Skeletal muscle cell (primary cell): ENCODE data around the gene SEC14L1.
"Not testable (repeated sequence)": the region's sequence is repeated elsewhere in the genome, so short reads cannot be mapped to it uniquely, and the experiment has no call there.

ENCODE experiments used
- DNase-seq: peaks from one replicate; pipeline ENCODE4 v3.0.0-alpha.2; 2010; ENCODE audit warnings: low read depth
- H3K4me3 ChIP-seq: 2 replicates; pipeline ENCODE4 v1.5.1; 2011; ENCODE audit warnings: low read depth, mild to moderate bottlenecking, control low read depth, low read length, moderate library complexity

Gene SEC14L1

GRCh38 chr17:77246110-77247047, 105.6 kb downstream of the SEC14L1 start:
- no peak for DNase-seq
- H3K4me3 ChIP-seq: peak overlapping the region; percentile 63

DNA sequence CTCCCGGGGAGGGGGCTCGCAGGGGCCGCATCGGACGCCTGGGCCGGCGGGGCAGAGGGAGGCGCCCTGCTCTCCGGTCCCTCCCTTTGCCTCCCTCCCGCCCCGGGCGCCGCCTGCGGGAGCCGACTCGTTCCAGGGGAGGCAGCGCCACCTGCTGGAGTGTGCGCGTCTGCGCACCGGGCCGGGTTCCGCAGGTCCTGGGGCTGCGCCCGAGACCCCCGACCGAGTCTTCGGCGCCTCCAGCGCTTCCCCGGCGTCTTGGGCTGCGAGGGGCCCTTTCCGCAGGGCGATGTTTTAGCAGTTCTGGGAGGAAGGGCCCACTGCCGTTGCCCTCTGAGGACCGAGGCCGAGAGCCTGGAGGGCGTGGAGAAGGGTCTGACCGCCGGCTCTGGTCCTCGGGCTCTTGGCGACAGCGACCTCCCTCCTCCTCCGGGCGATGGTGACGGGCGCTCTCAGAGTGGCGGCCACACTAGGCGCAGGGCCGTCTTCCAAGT, 106.3 kb downstream of the SEC14L1 start:
- H3K4me3 ChIP-seq: peak overlapping the region; percentile 63

DNA sequence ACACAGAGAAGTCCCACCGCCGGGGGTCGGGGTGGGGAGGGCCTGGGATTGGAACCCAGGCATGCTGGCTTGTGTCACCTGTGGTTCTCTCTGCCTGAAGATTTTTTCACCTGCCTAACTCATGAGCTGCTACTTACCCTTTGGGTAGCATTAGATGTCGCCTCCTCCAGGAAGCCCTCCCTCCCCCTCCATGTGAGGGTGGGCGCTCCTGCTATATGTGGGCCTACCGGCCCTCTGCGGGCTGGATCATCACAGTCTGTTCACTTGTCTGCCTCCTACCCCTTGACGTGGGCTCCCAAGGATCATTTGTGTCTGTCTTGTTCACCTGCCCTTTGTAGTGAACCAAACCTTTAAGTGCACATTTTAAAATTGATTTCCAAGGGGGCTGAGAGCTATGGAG, 106.8 kb downstream of the SEC14L1 start:
- no peak for DNase-seq
- peak overlapping the region; percentile 63 for H3K4me3 ChIP-seq

More for the DNA sequence above, 106.3 kb downstream of the SEC14L1 start:
- no peak for DNase-seq

- DNase-seq: no peak
- H3K4me3 ChIP-seq: no peak overlapping the region
Measured at GRCh38 chr17:77248216-77249114, 107.7 kb downstream of the SEC14L1 start.

- no peak for DNase-seq
- no peak overlapping the region for H3K4me3 ChIP-seq
Measured at GRCh38 chr17:77251622-77252183, 110.9 kb downstream of the SEC14L1 start.

- peak; percentile 17 for DNase-seq
- H3K4me3 ChIP-seq: not testable (repeated sequence)
Measured at GRCh38 chr17:77252306-77252705, 111.5 kb downstream of the SEC14L1 start.

DNA sequence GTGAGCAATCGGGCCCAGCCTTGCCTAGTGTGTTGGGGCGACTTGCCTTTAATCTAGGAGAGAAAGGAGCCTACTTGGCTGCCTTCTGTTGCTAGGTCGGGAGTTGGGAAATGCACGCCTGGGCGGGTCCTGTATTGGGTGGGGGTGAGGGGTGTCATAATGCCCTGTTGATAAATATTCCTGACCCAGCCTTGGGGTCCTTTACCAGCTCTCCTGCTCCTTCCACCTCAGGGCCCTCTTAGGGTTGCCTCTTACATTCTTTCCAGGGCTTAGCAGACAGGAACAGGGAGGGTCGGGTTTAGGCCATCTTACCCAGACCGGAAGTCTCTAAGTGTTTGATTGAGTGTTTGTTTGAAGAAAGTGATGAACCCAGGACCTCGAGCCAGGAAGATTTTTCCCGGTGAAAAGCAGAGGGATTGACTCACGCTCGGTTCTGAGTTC, 112.9 kb downstream of the SEC14L1 start:
- no peak overlapping the region for H3K4me3 ChIP-seq
- no peak for DNase-seq

DNA sequence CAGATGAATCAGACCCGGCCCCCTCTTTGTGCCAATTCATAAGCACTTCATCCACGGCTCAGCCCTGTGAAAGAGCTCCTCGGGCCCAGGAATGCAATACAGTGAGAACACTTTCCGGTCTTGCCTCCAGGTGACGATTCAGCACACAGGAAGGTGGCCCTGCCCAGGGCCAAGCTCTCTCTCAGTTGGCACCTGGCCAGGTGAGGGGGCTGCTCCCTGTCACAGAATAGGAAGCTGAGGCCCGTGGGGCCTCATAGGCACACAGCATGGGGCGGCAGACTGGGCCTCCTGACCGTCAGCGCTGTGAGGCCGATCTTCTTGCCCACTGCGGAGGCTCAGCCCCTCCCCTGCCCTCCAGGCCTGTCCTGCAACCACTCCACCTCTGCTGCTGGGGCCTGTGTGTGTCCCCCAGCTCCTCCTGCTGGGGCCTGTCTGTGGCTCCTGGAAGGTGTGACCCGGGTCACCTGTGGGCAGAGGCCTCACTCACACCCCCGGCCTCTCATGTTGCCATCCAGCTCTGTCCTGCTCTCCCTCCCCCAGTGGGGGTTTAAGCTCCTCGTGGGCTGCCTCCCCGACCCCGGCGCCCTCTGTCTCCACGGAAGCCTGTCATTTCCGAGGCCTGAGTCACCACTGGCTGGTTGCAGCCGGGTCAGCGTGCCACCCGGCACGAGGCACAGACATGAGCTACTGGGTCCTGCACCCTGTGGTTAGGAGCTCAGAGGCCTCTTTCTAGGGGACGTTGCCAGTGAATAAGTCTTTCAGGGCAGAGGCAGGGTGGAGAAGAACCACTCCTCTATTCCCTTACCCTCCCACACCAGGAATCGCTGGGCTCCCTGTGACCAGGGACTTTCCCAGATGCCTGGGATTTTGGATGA, 114.4 kb downstream of the SEC14L1 start:
- H3K4me3 ChIP-seq: no peak overlapping the region
- peak; percentile 57 for DNase-seq

- not testable (repeated sequence) for DNase-seq, H3K4me3 ChIP-seq
Measured at GRCh38 chr17:77255970-77256369, 115.2 kb downstream of the SEC14L1 start.

GRCh38 chr17:77256710-77257109, 115.9 kb downstream of the SEC14L1 start:
- no peak for DNase-seq
- H3K4me3 ChIP-seq: no peak overlapping the region

DNA sequence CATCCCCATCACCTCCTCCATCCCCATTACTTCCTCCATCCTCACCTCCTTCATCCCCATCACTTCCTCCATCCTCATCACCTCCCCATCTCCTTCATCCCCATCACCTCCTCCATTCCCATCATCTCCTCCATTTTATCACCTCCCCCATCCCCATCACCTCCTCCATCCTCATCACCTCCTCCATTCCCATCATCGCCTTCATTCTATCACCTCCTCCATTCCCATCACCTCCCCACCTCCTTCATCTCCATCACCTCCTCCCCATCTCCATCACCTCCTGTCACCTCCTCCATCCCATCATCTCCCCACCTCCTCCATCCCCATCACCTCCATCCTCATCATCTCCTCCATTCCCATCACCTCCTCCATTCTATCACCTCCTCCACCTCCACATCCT, 116.4 kb downstream of the SEC14L1 start:
- H3K4me3 ChIP-seq: no peak overlapping the region
- DNase-seq: no peak

DNA sequence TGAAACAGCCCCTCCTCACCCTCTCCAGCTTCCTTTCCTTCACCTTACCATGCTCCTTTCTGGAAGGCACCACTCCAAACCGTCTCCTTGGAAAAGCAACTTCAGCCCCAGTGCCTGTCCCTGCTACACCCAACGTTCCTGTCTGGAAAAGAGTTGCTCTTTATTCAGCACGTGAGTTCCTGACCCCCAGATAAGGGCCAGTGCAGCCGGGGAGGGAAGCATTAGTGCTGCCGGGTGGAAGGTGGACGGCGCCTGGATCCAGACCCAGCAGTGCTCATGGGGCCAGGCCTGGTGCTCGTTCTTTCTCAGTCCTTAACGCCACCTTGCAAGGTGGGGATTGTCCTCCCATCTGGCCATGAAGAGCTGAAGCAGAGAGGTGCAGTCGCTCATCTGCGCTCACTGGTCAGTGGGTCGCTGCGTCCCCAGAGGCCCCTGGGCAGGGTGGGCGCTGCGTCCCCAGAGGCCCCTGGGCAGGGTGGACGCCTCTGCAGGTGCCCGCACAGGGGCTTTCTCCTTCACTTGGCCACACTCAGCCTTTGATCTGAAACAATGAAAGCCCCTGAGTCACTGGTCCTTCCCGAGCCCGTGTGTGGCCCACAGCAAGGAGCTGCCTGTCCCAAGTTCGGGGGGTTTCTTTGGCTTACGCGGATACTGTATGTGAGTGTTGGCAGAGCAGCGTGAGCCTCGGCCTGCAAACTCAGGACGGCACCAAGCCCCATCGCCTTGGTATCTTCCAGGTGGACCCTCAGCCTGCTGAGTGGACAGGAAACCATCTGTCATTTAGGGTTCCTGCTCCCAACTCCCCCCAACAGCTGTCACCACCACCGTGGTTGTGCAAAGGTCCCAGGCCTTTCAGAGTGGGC, 117.1 kb downstream of the SEC14L1 start:
- no peak overlapping the region for H3K4me3 ChIP-seq
- DNase-seq: no peak

DNA sequence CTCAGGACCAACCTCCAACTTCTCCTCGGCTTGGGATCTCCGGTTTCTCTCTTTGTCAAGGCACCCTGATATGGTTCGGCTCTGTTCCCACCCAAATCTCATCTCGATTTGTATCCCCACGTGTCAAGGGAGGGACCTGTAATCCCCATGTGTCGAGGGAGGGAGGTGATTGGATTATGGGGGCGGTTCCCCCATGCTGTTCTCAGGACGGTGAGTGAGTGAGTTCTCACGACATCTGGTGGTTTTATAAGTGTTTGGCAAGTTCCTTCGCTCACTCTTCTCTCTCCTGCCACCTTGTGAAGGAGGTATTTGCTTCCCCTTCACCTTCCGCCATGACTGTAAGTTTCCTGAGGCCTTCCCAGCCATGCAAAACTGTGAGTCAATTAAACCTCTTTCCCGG, 117.9 kb downstream of the SEC14L1 start:
- DNase-seq: no peak
- no peak overlapping the region for H3K4me3 ChIP-seq

GRCh38 chr17:77264617-77265230, 124.0 kb downstream of the SEC14L1 start:
- DNase-seq: no peak
- H3K4me3 ChIP-seq: no peak overlapping the region

GRCh38 chr17:77266213-77266612, 125.4 kb downstream of the SEC14L1 start:
- H3K4me3 ChIP-seq: no peak overlapping the region
- DNase-seq: no peak
